ENCODE data around the gene PLP2.

DNA sequence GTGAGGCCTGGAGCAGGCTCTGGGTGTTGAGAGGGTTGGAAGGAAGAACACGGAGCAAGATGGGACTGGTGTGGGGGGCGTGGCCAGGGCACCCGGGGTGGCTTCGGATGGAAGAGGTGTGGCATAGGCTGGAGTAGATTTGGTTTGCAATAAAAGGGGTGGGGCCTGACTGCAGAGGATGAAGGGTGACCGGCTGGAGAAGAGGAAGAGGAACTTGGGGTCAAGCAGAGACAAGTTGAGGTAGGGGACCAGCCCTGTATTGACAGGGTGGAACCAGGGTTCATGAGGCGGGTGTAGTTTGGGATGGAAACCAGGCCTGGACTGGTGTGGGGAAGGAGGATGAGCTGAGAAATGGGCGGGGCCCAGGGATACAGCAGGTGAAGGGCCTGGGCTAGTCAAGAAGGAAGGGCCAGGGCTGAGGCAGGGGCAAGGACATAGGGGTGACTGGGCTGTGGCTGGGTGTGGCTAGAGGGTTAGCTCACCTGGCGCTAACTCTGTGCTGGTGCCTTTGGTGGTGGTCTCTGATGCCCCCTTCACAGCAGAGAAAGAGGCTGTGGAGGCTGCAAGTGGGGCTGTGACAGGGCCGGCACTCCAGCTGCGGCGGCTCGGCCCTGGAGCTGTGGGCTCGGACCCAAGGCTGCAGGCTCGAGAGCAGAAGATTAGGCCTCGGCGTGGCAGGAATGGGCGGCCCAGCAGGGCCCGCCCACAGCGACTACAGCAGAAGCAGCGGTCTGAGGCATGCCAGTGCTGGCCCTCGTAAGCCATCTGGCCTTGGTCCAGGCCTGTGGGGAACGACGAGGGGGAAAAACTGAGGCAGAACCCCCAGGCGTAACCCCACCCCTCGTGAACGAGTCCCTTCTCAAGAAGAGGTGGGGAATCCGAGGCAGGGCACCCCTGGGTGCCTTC, 5.0 kb downstream of the PLP2 start:
- TF ChIP-seq, protein P1, sequence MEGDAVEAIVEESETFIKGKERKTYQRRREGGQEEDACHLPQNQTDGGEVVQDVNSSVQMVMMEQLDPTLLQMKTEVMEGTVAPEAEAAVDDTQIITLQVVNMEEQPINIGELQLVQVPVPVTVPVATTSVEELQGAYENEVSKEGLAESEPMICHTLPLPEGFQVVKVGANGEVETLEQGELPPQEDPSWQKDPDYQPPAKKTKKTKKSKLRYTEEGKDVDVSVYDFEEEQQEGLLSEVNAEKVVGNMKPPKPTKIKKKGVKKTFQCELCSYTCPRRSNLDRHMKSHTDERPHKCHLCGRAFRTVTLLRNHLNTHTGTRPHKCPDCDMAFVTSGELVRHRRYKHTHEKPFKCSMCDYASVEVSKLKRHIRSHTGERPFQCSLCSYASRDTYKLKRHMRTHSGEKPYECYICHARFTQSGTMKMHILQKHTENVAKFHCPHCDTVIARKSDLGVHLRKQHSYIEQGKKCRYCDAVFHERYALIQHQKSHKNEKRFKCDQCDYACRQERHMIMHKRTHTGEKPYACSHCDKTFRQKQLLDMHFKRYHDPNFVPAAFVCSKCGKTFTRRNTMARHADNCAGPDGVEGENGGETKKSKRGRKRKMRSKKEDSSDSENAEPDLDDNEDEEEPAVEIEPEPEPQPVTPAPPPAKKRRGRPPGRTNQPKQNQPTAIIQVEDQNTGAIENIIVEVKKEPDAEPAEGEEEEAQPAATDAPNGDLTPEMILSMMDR (conservative IDR thresholded peaks at IDR 0.05; ENCODE audit: low read length), result no peak
- TF ChIP-seq EZH2phosphoT487 (IDR thresholded peaks at IDR 0.05; ENCODE audit: borderline replicate concordance), result no peak

Data from Loucy (cell line).